AG09319 (cell line): Measurements from ENCODE around the gene FASTK.

Experiments
- DNase-seq: peaks from one replicate; pipeline ENCODE4 v3.0.0-alpha.2; 2010; ENCODE audit warnings: low read depth; ENCODE audit errors: extremely low read depth
- TF ChIP-seq, protein P1 (sequence below): IDR thresholded peaks from 2 replicates; pipeline ENCODE4 v1.5.1; 2011; ENCODE audit warnings: low read depth, mild to moderate bottlenecking, inconsistent platforms, low read length, moderate library complexity

The FASTK gene

DNA sequence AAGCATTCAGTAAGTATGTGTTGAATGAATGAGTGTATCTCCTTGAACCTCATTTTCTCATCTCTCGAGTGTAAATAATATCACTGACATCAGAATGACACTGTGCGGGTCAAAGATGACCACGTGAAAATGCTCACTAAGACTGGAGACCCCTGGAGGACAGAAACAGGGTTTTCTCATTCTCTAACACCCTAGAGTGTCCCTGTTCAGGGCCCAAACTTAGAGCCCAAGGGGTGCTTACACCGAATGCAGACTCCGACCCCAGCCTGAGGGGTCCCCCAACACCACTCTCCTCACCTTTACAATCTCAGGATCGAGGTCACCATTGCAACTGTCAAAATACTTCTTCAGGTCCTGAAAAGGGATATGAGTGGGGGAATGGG is 24.3 kb downstream of the FASTK start:
- no peak for DNase-seq
- TF ChIP-seq, protein P1, sequence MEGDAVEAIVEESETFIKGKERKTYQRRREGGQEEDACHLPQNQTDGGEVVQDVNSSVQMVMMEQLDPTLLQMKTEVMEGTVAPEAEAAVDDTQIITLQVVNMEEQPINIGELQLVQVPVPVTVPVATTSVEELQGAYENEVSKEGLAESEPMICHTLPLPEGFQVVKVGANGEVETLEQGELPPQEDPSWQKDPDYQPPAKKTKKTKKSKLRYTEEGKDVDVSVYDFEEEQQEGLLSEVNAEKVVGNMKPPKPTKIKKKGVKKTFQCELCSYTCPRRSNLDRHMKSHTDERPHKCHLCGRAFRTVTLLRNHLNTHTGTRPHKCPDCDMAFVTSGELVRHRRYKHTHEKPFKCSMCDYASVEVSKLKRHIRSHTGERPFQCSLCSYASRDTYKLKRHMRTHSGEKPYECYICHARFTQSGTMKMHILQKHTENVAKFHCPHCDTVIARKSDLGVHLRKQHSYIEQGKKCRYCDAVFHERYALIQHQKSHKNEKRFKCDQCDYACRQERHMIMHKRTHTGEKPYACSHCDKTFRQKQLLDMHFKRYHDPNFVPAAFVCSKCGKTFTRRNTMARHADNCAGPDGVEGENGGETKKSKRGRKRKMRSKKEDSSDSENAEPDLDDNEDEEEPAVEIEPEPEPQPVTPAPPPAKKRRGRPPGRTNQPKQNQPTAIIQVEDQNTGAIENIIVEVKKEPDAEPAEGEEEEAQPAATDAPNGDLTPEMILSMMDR: no peak

DNA sequence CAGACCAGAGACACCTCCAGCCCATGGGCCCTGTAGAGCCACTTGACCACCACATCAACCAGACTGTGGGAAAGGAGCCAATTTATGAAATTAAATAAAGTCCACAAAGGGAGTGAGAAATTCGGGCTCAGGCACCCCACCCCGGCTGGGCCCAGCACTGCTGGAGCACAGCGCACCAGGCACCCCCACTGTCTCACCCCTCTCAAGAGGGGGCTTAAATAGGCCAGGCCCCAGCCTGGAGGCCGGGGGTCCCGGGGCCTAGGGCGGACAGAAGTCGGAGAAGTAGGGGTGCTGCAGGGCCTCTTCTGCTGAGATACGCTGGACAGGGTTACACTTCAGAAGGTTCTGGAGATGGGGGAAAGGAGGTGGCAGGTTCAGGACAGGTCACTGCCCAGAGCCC is 26.9 kb downstream of the FASTK start:
- TF ChIP-seq, protein P1: no peak
- DNase-seq: no peak

GRCh38 chr7:151053096-151053495 is 27.5 kb downstream of the FASTK start:
- TF ChIP-seq, protein P1: no peak
- DNase-seq: no peak

DNA sequence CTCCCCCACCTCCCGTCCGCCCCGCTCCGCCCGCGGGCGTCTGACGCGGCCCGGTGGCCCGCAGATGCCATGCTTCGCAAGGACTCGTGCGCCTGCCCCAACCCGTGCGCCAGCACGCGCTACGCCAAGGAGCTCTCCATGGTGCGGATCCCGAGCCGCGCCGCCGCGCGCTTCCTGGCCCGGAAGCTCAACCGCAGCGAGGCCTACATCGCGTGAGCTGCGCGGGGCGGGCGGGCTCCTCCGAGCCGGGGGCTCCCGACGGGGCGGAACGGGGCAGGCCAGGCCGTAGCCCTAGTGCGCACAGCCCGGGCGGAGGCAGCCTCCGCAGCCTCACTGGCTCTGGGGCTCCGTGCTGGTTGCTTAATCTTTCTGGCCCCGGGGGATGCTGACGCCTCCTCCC is 29.5 kb downstream of the FASTK start:
- no peak for DNase-seq
- TF ChIP-seq, protein P1: no peak

DNA sequence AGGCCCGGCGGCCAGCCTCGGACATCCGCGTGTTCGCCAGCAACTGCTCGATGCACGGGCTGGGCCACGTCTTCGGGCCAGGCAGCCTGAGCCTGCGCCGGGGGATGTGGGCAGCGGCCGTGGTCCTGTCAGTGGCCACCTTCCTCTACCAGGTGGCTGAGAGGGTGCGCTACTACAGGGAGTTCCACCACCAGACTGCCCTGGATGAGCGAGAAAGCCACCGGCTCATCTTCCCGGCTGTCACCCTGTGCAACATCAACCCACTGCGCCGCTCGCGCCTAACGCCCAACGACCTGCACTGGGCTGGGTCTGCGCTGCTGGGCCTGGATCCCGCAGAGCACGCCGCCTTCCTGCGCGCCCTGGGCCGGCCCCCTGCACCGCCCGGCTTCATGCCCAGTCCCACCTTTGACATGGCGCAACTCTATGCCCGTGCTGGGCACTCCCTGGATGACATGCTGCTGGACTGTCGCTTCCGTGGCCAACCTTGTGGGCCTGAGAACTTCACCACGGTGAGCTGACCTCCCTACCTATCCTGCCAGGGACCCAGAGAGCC is 31.6 kb downstream of the FASTK start:
- DNase-seq: no peak
- TF ChIP-seq, protein P1: no peak

DNA sequence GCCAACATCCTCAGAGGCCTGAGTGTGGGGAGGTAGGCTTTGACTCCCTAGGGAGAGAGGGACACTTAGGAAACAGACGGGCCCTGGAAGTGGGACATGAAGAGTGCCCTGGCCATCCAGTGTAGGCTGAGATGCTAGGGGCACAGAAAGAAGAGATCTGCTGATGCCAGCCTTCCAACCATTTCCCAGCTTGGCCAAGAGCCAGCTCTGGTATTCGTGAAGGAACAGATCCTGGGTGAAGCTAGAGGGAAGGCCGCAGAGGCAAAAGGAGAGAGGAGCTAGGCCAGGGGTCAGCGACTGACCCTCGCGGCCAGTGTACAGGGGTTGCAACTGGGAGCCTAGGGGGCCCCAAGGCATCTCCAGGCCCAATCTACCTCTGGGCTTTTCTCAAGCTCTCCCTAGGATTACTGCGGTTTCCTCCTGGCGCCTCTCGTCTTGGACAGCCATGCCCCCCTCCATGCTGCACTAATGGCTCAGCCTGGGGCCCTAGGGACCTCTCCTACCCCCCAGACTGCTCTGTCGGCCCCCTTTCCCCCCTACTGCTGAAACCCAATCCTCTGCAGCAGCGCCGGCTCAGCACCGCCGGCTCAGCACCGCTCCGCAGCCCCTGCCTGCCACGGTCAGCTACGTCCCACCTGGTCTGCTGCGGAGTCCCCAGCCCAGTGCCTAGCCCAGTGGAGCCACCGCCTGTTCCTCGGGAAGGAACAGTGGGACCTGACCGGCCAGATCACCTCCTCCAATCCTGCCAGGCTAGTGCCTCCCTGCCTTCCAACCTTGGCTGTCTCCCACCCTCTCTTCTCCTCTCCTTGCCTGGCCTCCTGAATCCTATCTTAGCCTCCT is 32.4 kb downstream of the FASTK start, which contains the start of gene ASIC3:
Gene ASIC3, plus strand, starts transcription at position 556 of the 840 bp plus-strand sequence. CDS start 355 bp downstream, outside the sequence.
- TF ChIP-seq, protein P1: no peak
- no peak for DNase-seq
